Measurements from ENCODE around the gene C1orf226. TPM values are rescaled to one million over a fixed set of nuclear protein-coding genes. Genes with fewer than 3 reads are reported as not detected.

C1orf226 gene
- total RNA-seq, 6 experiments from 2014 or later: 6.5 to 45.3 (median 28.4) TPM

GRCh38 chr1:162361349-162361748 lies 20.2 kb upstream of the C1orf226 start:
- Histone ChIP-seq H3K4me3 (no peak overlapping the region), H3K4me1 (peaks cover 0 to 52% (median 22%) of the 10 kb centered on the region in 4 donors), H3K27ac (peak overlapping the region in 2 of 3 donors; percentile 82 to 94), H3K27me3 (no peaks in the 10 kb centered on the region), H3K36me3 (peaks cover 0 to 4% (median 0%) of the 10 kb centered on the region in 4 donors), H3K9me3 (no peaks in the 10 kb centered on the region)
- ATAC-seq: no peak
- WGBS (ENCODE audit: insufficient coverage, low coverage, low lambda C conversion rate, missing lambda C conversion rate): 87% methylated on average over 5 of the region's 5 CpGs
- DNase-seq: peak in 1 of 3 donors; percentile 34
- TF ChIP-seq CTCF (IDR thresholded peaks at IDR 0.05): no peak
- intact Hi-C loops (cut with DNase I): no loop called here

- Histone ChIP-seq H3K27ac (peak overlapping the region in 2 of 3 donors; percentile 93 to 94), H3K9me3 (no peaks in the 10 kb centered on the region), H3K4me1 (peaks cover 0 to 61% (median 28%) of the 10 kb centered on the region in 4 donors), H3K36me3 (peaks cover 0 to 8% (median 3%) of the 10 kb centered on the region in 4 donors), H3K27me3 (no peaks in the 10 kb centered on the region), H3K4me3 (no peak overlapping the region)
- intact Hi-C loops (cut with DNase I): no loop called here
- WGBS (ENCODE audit: insufficient coverage, low coverage, low lambda C conversion rate, missing lambda C conversion rate): 80% methylated on average over 3 of the region's 3 CpGs
- peak in 1 of 4 donors; percentile 13 for ATAC-seq
- peak in 1 of 3 donors; percentile 64 for DNase-seq
- TF ChIP-seq CTCF (IDR thresholded peaks at IDR 0.05) (no peak), POLR2A (IDR thresholded peaks at IDR 0.05) (no peak)
Observed at GRCh38 chr1:162363823-162364222, 17.7 kb upstream of the C1orf226 start.

- H3K27me3 ChIP-seq: no peaks in the 10 kb centered on the region
- TF ChIP-seq CTCF (IDR thresholded peaks at IDR 0.05): no peak
- no peak for TF ChIP-seq POLR2A (IDR thresholded peaks at IDR 0.05)
- intact Hi-C loops (cut with DNase I): no loop called here
- peaks cover 0 to 8% (median 2%) of the 10 kb centered on the region in 4 donors for H3K36me3 ChIP-seq
- H3K4me3 ChIP-seq: no peak overlapping the region
- peak overlapping the region in 2 of 3 donors; percentile 93 to 94 for H3K27ac ChIP-seq
- peaks cover 0 to 61% (median 30%) of the 10 kb centered on the region in 4 donors for H3K4me1 ChIP-seq
- ATAC-seq (no peak), DNase-seq (peak in 1 of 3 donors; percentile 17)
- H3K9me3 ChIP-seq: no peaks in the 10 kb centered on the region
- no CpG with 5 or more reads among the region's 1 CpG for WGBS (ENCODE audit: insufficient coverage, low coverage, low lambda C conversion rate, missing lambda C conversion rate)
Observed at GRCh38 chr1:162364498-162364897, 17.0 kb upstream of the C1orf226 start.

GRCh38 chr1:162365284-162366020 lies 16.1 kb upstream of the C1orf226 start:
- Histone ChIP-seq H3K9me3 (no peaks in the 10 kb centered on the region), H3K27ac (peak overlapping the region; percentile 54 to 94 (median 93)), H3K27me3 (no peaks in the 10 kb centered on the region), H3K36me3 (peaks cover 0 to 8% (median 2%) of the 10 kb centered on the region in 4 donors), H3K4me3 (no peak overlapping the region), H3K4me1 (peaks cover 0 to 65% (median 32%) of the 10 kb centered on the region in 4 donors)
- no peak for TF ChIP-seq POLR2A (IDR thresholded peaks at IDR 0.05)
- no peak for TF ChIP-seq CTCF (IDR thresholded peaks at IDR 0.05)
- DNase-seq (peak in 1 of 3 donors; percentile 88), ATAC-seq (peak; percentile 69 to 86 (median 80))
- WGBS (ENCODE audit: insufficient coverage, low coverage, low lambda C conversion rate, missing lambda C conversion rate): 43% methylated on average over 7 of the region's 10 CpGs
- intact Hi-C loops (cut with DNase I): no loop called here
